Cardiac fibroblast (primary cell): ENCODE measurements around the gene MPZL2.

Source experiments
- DNase-seq, 2 donors: peaks; one replicate each; pipeline versions ENCODE4 v3.0.0 to v3.0.0-alpha.2; 2010; ENCODE audit warnings: low read depth in 2 of 2
- H3K4me3 ChIP-seq, 2 donors: replicated peaks in 1 of 2; 1 replicate in 1 of 2; 2 replicates in 1 of 2; pipeline ENCODE4 v1.5.1; 2011; ENCODE audit warnings: low read depth in 2 of 2, low read length in 2 of 2, mild to moderate bottlenecking in 2 of 2, moderate library complexity in 1 of 2
- CTCF ChIP-seq: IDR thresholded peaks from one replicate; pipeline ENCODE4 v1.5.1; 2011; ENCODE audit warnings: low read depth, mild to moderate bottlenecking, low read length, inconsistent platforms

MPZL2 gene

GRCh38 chr11:118206391-118207031 is 57.6 kb downstream of the MPZL2 start:
- no peak for TF ChIP-seq CTCF
- no peak overlapping the region for H3K4me3 ChIP-seq
- no peak for DNase-seq

GRCh38 chr11:118205606-118206378 is 58.3 kb downstream of the MPZL2 start:
- TF ChIP-seq CTCF, result no peak
- no peak for DNase-seq
- no peak overlapping the region for H3K4me3 ChIP-seq
